NCI-H510A treated with DMSO at 0.1 percent for 48 hours (cell line): ENCODE measurements around the gene MRPS12.

Experiments used
- DNase-seq: peaks from one replicate; lab custom pipeline; 2025; lab: John Stamatoyannopoulos, UW

MRPS12 gene

GRCh38 chr19:38975214-38975860, 44.6 kb downstream of the MRPS12 start, which contains the start of gene FBXO17:
Gene FBXO17 (minus strand): TSS chr19:38975742. CDS start chr19:38950319, 25,423 bp downstream.
- DNase-seq, result peak; percentile 39

DNA sequence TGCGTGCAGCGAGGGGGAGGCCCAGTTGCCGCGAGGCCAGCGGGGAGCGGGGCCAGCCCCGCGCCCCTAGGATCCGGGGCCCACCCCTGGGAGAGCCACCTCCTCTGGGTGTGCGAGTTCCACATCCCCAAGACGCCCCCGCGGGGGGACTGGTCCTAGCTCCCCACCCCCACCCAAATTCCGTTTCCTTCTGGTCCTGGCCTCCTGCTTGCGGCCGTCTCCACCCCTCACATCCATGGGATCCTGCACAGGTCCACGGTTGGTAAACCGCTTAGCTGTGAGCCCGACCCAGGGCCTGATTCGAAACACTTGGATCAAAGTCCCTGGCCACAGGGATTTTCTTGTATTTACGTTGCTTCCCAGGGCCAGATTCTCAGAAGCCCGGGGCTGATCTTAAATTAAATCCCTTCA, 45.1 kb downstream of the MRPS12 start:
- DNase-seq, result no peak

DNA sequence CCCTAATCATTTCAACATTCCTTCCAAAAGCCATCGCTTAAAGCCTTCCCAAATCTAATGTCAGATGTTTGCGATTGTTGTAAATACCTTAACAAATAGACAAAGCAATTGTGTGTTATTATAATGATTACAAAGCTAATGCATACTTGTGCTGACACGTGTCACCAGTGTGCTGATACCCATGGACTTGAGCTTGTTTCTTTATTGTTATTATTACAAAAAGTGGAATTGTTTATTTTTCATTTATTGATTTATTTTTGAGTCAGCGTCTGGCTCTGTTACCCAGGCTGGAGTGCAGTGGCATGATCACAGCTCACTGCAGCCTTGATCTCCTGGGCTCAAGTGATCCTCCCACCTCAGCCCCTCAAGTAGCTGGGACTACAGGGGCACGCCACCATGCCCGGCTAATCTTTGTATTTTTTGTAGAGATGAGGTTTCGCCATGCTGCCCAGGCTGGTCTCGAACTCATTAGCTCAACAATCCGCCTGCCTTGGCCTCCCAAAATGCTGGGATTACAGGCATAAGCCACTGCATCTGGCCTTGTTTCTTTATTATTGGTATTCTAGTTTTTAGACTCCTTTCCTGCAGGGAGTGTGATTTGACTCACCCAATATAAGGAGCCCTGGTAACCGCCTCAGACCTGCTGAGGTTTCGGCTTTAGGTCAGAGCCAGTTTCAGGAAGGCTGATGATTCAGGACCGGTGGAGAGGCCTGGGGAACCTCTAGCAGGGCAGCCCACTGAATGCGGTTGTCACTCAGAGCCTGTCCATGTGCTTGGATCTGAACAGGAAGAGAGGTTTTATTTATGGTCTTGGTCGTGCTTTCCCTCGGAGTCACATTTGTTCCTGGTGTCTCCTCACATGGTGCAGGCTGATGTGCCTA, 46.9 kb downstream of the MRPS12 start:
- DNase-seq, result no peak

GRCh38 chr19:38978326-38978689, 47.6 kb downstream of the MRPS12 start:
- DNase-seq, result no peak

- no peak for DNase-seq
These were observed 49.1 kb downstream of the MRPS12 start for GRCh38 chr19:38979812-38980211.

GRCh38 chr19:38980583-38981374, 50.0 kb downstream of the MRPS12 start:
- no peak for DNase-seq
